ENCODE data around the gene HEMK1. TPM values are rescaled to one million over a fixed set of nuclear protein-coding genes. Genes with fewer than 3 reads are reported as not detected.

Gene HEMK1
- 22.7 TPM for polyA plus RNA-seq (2013, experiment 1 of 2)
- polyA plus RNA-seq (2013, experiment 2 of 2), result 14.3 TPM

GRCh38 chr3:50568947-50569749 lies at the start of gene HEMK1:
HEMK1 (plus strand) TSS chr3:50569522; CDS start chr3:50571105, 1,583 bp downstream.
- Histone ChIP-seq H3K9me3 (ENCODE audit: control insufficient read depth, low read length) (no peaks in the 10 kb centered on the region), H3K4me1 (ENCODE audit: control insufficient read depth, insufficient read depth, low read length, poor library complexity, severe bottlenecking) (peaks cover 5% of the 10 kb centered on the region), H3K36me3 (ENCODE audit: control insufficient read depth, insufficient read depth, low read length) (peaks cover 3% of the 10 kb centered on the region), H3K27ac (ENCODE audit: low read depth, low read length, severe bottlenecking) (peak within 1 kb of the TSS; percentile 84), H3K4me3 (ENCODE audit: extremely low read depth, insufficient read depth, low read length, poor library complexity, severe bottlenecking) (peak within 1 kb of the TSS; percentile 90)
- WGBS, 2 experiments (ENCODE audit: insufficient coverage in 2 of 2), result 0% methylated on average over 41 of the region's 55 CpGs

GRCh38 chr3:50520849-50521248 lies 48.5 kb upstream of the HEMK1 start:
- H3K36me3 ChIP-seq (ENCODE audit: control insufficient read depth, insufficient read depth, low read length), result no peaks in the 10 kb centered on the region
- H3K4me1 ChIP-seq (ENCODE audit: control insufficient read depth, insufficient read depth, low read length, poor library complexity, severe bottlenecking), result peaks cover 16% of the 10 kb centered on the region
- H3K9me3 ChIP-seq (ENCODE audit: control insufficient read depth, low read length), result no peaks in the 10 kb centered on the region
- WGBS, 2 experiments (ENCODE audit: insufficient coverage in 2 of 2), result 66 to 100% methylated on average over 1 to 3 of the region's 3 CpGs
- H3K27ac ChIP-seq (ENCODE audit: low read depth, low read length, severe bottlenecking), result no peak overlapping the region
- H3K4me3 ChIP-seq (ENCODE audit: extremely low read depth, insufficient read depth, low read length, poor library complexity, severe bottlenecking), result no peak overlapping the region

GRCh38 chr3:50521572-50521971 lies 47.8 kb upstream of the HEMK1 start:
- Histone ChIP-seq H3K27ac (ENCODE audit: low read depth, low read length, severe bottlenecking) (no peak overlapping the region), H3K4me3 (ENCODE audit: extremely low read depth, insufficient read depth, low read length, poor library complexity, severe bottlenecking) (no peak overlapping the region), H3K36me3 (ENCODE audit: control insufficient read depth, insufficient read depth, low read length) (no peaks in the 10 kb centered on the region), H3K4me1 (ENCODE audit: control insufficient read depth, insufficient read depth, low read length, poor library complexity, severe bottlenecking) (peaks cover 13% of the 10 kb centered on the region), H3K9me3 (ENCODE audit: control insufficient read depth, low read length) (no peaks in the 10 kb centered on the region)
- WGBS, 2 experiments (ENCODE audit: insufficient coverage in 2 of 2), result 96 to 100% methylated on average over 2 to 5 of the region's 5 CpGs

- Histone ChIP-seq H3K4me3 (ENCODE audit: extremely low read depth, insufficient read depth, low read length, poor library complexity, severe bottlenecking) (no peak overlapping the region), H3K27ac (ENCODE audit: low read depth, low read length, severe bottlenecking) (no peak overlapping the region), H3K36me3 (ENCODE audit: control insufficient read depth, insufficient read depth, low read length) (no peaks in the 10 kb centered on the region), H3K4me1 (ENCODE audit: control insufficient read depth, insufficient read depth, low read length, poor library complexity, severe bottlenecking) (peaks cover 6% of the 10 kb centered on the region), H3K9me3 (ENCODE audit: control insufficient read depth, low read length) (no peaks in the 10 kb centered on the region)
- 73 to 76% methylated on average over 7 to 8 of the region's 9 CpGs for WGBS, 2 experiments (ENCODE audit: insufficient coverage in 2 of 2)
Measured at GRCh38 chr3:50523279-50523811, 46.0 kb upstream of the HEMK1 start.

GRCh38 chr3:50524746-50525145 lies 44.6 kb upstream of the HEMK1 start:
- no peaks in the 10 kb centered on the region for H3K36me3 ChIP-seq (ENCODE audit: control insufficient read depth, insufficient read depth, low read length)
- H3K9me3 ChIP-seq (ENCODE audit: control insufficient read depth, low read length), result no peaks in the 10 kb centered on the region
- WGBS, 2 experiments (ENCODE audit: insufficient coverage in 2 of 2), result 92 to 100% methylated on average over 1 to 3 of the region's 5 CpGs
- H3K4me1 ChIP-seq (ENCODE audit: control insufficient read depth, insufficient read depth, low read length, poor library complexity, severe bottlenecking), result peaks cover 6% of the 10 kb centered on the region
- H3K4me3 ChIP-seq (ENCODE audit: extremely low read depth, insufficient read depth, low read length, poor library complexity, severe bottlenecking), result no peak overlapping the region
- H3K27ac ChIP-seq (ENCODE audit: low read depth, low read length, severe bottlenecking), result no peak overlapping the region

- WGBS, 2 experiments (ENCODE audit: insufficient coverage in 2 of 2), result 54 to 85% methylated on average over 2 to 9 of the region's 9 CpGs
- H3K27ac ChIP-seq (ENCODE audit: low read depth, low read length, severe bottlenecking), result no peak overlapping the region
- H3K4me3 ChIP-seq (ENCODE audit: extremely low read depth, insufficient read depth, low read length, poor library complexity, severe bottlenecking), result no peak overlapping the region
- H3K9me3 ChIP-seq (ENCODE audit: control insufficient read depth, low read length), result no peaks in the 10 kb centered on the region
- peaks cover 6% of the 10 kb centered on the region for H3K4me1 ChIP-seq (ENCODE audit: control insufficient read depth, insufficient read depth, low read length, poor library complexity, severe bottlenecking)
- H3K36me3 ChIP-seq (ENCODE audit: control insufficient read depth, insufficient read depth, low read length), result no peaks in the 10 kb centered on the region
Measured at GRCh38 chr3:50525191-50525910, 44.0 kb upstream of the HEMK1 start.

- Histone ChIP-seq H3K4me3 (ENCODE audit: extremely low read depth, insufficient read depth, low read length, poor library complexity, severe bottlenecking) (no peak overlapping the region), H3K36me3 (ENCODE audit: control insufficient read depth, insufficient read depth, low read length) (no peaks in the 10 kb centered on the region), H3K27ac (ENCODE audit: low read depth, low read length, severe bottlenecking) (no peak overlapping the region), H3K4me1 (ENCODE audit: control insufficient read depth, insufficient read depth, low read length, poor library complexity, severe bottlenecking) (peaks cover under 1% of the 10 kb centered on the region), H3K9me3 (ENCODE audit: control insufficient read depth, low read length) (no peaks in the 10 kb centered on the region)
- 40 to 48% methylated on average over 3 to 6 of the region's 6 CpGs for WGBS, 2 experiments (ENCODE audit: insufficient coverage in 2 of 2)
Measured at GRCh38 chr3:50525987-50526386, 43.3 kb upstream of the HEMK1 start.

- no peak overlapping the region for H3K4me3 ChIP-seq (ENCODE audit: extremely low read depth, insufficient read depth, low read length, poor library complexity, severe bottlenecking)
Measured at GRCh38 chr3:50530001-50530970, 39.0 kb upstream of the HEMK1 start.

GRCh38 chr3:50531201-50531600 lies 38.1 kb upstream of the HEMK1 start:
- no peak overlapping the region for H3K4me3 ChIP-seq (ENCODE audit: extremely low read depth, insufficient read depth, low read length, poor library complexity, severe bottlenecking)
- no peak overlapping the region for H3K27ac ChIP-seq (ENCODE audit: low read depth, low read length, severe bottlenecking)
- no peaks in the 10 kb centered on the region for H3K9me3 ChIP-seq (ENCODE audit: control insufficient read depth, low read length)
- WGBS, 2 experiments (ENCODE audit: insufficient coverage in 2 of 2), result 93 to 98% methylated on average over 4 of the region's 4 CpGs
- H3K36me3 ChIP-seq (ENCODE audit: control insufficient read depth, insufficient read depth, low read length), result no peaks in the 10 kb centered on the region
- peaks cover 7% of the 10 kb centered on the region for H3K4me1 ChIP-seq (ENCODE audit: control insufficient read depth, insufficient read depth, low read length, poor library complexity, severe bottlenecking)

More at GRCh38 chr3:50530001-50530970, 39.0 kb upstream of the HEMK1 start:
- H3K27ac ChIP-seq (ENCODE audit: low read depth, low read length, severe bottlenecking), result no peak overlapping the region
- no peaks in the 10 kb centered on the region for H3K9me3 ChIP-seq (ENCODE audit: control insufficient read depth, low read length)
- WGBS, 2 experiments (ENCODE audit: insufficient coverage in 2 of 2), result 31 to 35% methylated on average over 43 to 44 of the region's 48 CpGs
- H3K4me1 ChIP-seq (ENCODE audit: control insufficient read depth, insufficient read depth, low read length, poor library complexity, severe bottlenecking), result peaks cover 7% of the 10 kb centered on the region
- H3K36me3 ChIP-seq (ENCODE audit: control insufficient read depth, insufficient read depth, low read length), result no peaks in the 10 kb centered on the region

Data from mesodermal cell (in vitro differentiated cells).